ENCODE measurements around the gene SLC16A13.
"Not testable (repeated sequence)": the region's sequence is repeated elsewhere in the genome, so short reads cannot be mapped to it uniquely, and the experiment has no call there.

- TF ChIP-seq POLR2AphosphoS5 (IDR thresholded peaks at IDR 0.05; ENCODE audit: low read depth, low read length); REST (IDR thresholded peaks at IDR 0.05; ENCODE audit: insufficient read depth in 1 of 2, low read depth in 2 of 2, low read length in 1 of 2); TCF7L2 (IDR thresholded peaks at IDR 0.05; ENCODE audit: low read depth, low read length): not testable (repeated sequence)
- TF ChIP-seq, protein P1, sequence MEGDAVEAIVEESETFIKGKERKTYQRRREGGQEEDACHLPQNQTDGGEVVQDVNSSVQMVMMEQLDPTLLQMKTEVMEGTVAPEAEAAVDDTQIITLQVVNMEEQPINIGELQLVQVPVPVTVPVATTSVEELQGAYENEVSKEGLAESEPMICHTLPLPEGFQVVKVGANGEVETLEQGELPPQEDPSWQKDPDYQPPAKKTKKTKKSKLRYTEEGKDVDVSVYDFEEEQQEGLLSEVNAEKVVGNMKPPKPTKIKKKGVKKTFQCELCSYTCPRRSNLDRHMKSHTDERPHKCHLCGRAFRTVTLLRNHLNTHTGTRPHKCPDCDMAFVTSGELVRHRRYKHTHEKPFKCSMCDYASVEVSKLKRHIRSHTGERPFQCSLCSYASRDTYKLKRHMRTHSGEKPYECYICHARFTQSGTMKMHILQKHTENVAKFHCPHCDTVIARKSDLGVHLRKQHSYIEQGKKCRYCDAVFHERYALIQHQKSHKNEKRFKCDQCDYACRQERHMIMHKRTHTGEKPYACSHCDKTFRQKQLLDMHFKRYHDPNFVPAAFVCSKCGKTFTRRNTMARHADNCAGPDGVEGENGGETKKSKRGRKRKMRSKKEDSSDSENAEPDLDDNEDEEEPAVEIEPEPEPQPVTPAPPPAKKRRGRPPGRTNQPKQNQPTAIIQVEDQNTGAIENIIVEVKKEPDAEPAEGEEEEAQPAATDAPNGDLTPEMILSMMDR (IDR thresholded peaks at IDR 0.05): not testable (repeated sequence)
Observed at GRCh38 chr17:7088442-7088841, 52.6 kb downstream of the SLC16A13 start.
